MCF 10A (cell line): ENCODE measurements around the gene LCT. TPM values are rescaled to one million over a fixed set of nuclear protein-coding genes. Genes with fewer than 3 reads are reported as not detected.

Experiments
- BruUV-seq: library from RNA; stranded (reverse); fragments of 400-500 nt; replicated peaks from 2 replicates; lab custom pipeline; 2021; lab: Mats Ljungman, UMichigan
- CTCF ChIA-PET: fragments of 300-600 bp; sonication (Branson Sonifier 250); formaldehyde crosslinking; extraction: SDS; loops from one replicate; lab custom pipeline; 2021; ENCODE audit warnings: antibody characterized with exemption, inconsistent platforms; lab: Yijun Ruan, JAX
- POLR2A ChIA-PET: fragments of 300-600, 350-650 bp; sonication (Branson Sonifier 250); formaldehyde crosslinking; extraction: SDS; loops from one replicate; lab custom pipeline; 2020; ENCODE audit warnings: antibody characterized with exemption, inconsistent platforms; lab: Yijun Ruan, JAX
- DNase-seq: peaks from one replicate; pipeline ENCODE4 v3.0.0-alpha.2; 2018; ENCODE audit not compliant: unreplicated experiment
- H3K27ac Mint-ChIP-seq: one replicate; pipeline ENCODE4 v1.8.0; 2022; ENCODE audit warnings: mild to moderate bottlenecking, low read depth, mixed read lengths; ENCODE audit not compliant: unreplicated experiment
- H3K27me3 Mint-ChIP-seq: one replicate; pipeline ENCODE4 v1.8.0; 2022; ENCODE audit warnings: mixed read lengths; ENCODE audit not compliant: insufficient read depth, unreplicated experiment
- H3K36me3 Mint-ChIP-seq: one replicate; pipeline ENCODE4 v1.8.0; 2022; ENCODE audit warnings: mild to moderate bottlenecking, moderate library complexity, mixed read lengths; ENCODE audit not compliant: insufficient read depth, unreplicated experiment
- H3K4me1 Mint-ChIP-seq: one replicate; pipeline ENCODE4 v1.8.0; 2022; ENCODE audit warnings: mixed read lengths; ENCODE audit not compliant: insufficient read depth, unreplicated experiment
- H3K4me3 Mint-ChIP-seq: one replicate; pipeline ENCODE4 v1.8.0; 2022; ENCODE audit warnings: mild to moderate bottlenecking, moderate library complexity, mixed read lengths; ENCODE audit not compliant: unreplicated experiment
- H3K9me3 Mint-ChIP-seq: one replicate; pipeline ENCODE4 v1.8.0; 2022; ENCODE audit warnings: mixed read lengths; ENCODE audit not compliant: unreplicated experiment
- CTCF ChIP-seq: fragments of 200-600 bp; IDR thresholded peaks from one replicate; pipeline ENCODE4 v1.8.0; 2022; ENCODE audit warnings: antibody characterized with exemption, mild to moderate bottlenecking; ENCODE audit not compliant: unreplicated experiment
- intact Hi-C: fragments of 100-400 bp; cut with micrococcal nuclease; formaldehyde crosslinking; loops from 2 replicates; pipeline ENCODE4 v1.14.1; 2022
- total RNA-seq: library from RNA; stranded (reverse); gene quantifications from 2 replicates; pipeline ENCODE4 v1.2.3, GENCODE V29; 2022

LCT gene
- total RNA-seq, 1 experiment from 2014 or later = not detected

- H3K27me3 Mint-ChIP-seq = no peaks in the 10 kb centered on the region
- intact Hi-C loops = no loop called here
- DNase-seq = no peak
- no peak for TF ChIP-seq CTCF
- ChIA-PET CTCF (no interaction called here), POLR2A (no interaction called here)
- no peak overlapping the region for H3K4me3 Mint-ChIP-seq
- H3K9me3 Mint-ChIP-seq = no peaks in the 10 kb centered on the region
- no peak overlapping the region for H3K27ac Mint-ChIP-seq
- BruUV-seq = no TSS peak
- H3K36me3 Mint-ChIP-seq = peaks cover 60% of the 10 kb centered on the region
- H3K4me1 Mint-ChIP-seq = no peaks in the 10 kb centered on the region
Measured at GRCh38 chr2:135851858-135852257, 14.9 kb upstream of the LCT start.

GRCh38 chr2:135850892-135851668, 14.1 kb upstream of the LCT start:
- CTCF ChIA-PET = interaction anchor here (0.6 kb wide), 1 partner anchor 72 kb away, joined by 3 read pairs; no protein-coding TSS in a partner anchor

GRCh38 chr2:135849087-135849486, 12.1 kb upstream of the LCT start:
- no peaks in the 10 kb centered on the region for H3K27me3 Mint-ChIP-seq
- BruUV-seq = no TSS peak
- no peak overlapping the region for H3K27ac Mint-ChIP-seq
- CTCF ChIA-PET = interaction anchor here (0.8 to 1.0 kb wide), 2 partner anchors 8 to 845 kb away, joined by 3 read pairs; no protein-coding TSS in a partner anchor
- intact Hi-C loops = no loop called here
- TF ChIP-seq CTCF = no peak
- no peak overlapping the region for H3K4me3 Mint-ChIP-seq
- peaks cover 71% of the 10 kb centered on the region for H3K36me3 Mint-ChIP-seq
- DNase-seq = no peak
- no peaks in the 10 kb centered on the region for H3K9me3 Mint-ChIP-seq
- H3K4me1 Mint-ChIP-seq = no peaks in the 10 kb centered on the region
- POLR2A ChIA-PET = interaction anchor here (1.1 kb wide), 1 partner anchor 26 kb away, joined by 3 read pairs; no protein-coding TSS in a partner anchor

More at GRCh38 chr2:135850892-135851668, 14.1 kb upstream of the LCT start:
- Mint-ChIP-seq H3K27ac (no peak overlapping the region), H3K4me3 (no peak overlapping the region), H3K36me3 (peaks cover 60% of the 10 kb centered on the region), H3K4me1 (no peaks in the 10 kb centered on the region), H3K9me3 (no peaks in the 10 kb centered on the region), H3K27me3 (no peaks in the 10 kb centered on the region)
- BruUV-seq = no TSS peak
- DNase-seq = no peak
- POLR2A ChIA-PET = no interaction called here
- intact Hi-C loops = no loop called here
- no peak for TF ChIP-seq CTCF

- Mint-ChIP-seq H3K4me1 (no peaks in the 10 kb centered on the region), H3K36me3 (peaks cover 61% of the 10 kb centered on the region), H3K27ac (no peak overlapping the region), H3K27me3 (no peaks in the 10 kb centered on the region), H3K4me3 (no peak overlapping the region), H3K9me3 (no peaks in the 10 kb centered on the region)
- no TSS peak for BruUV-seq
- ChIA-PET POLR2A (no interaction called here), CTCF (interaction anchor here (0.6 to 1.2 kb wide), 3 partner anchors 13 to 842 kb away, joined by 3 to 4 read pairs (median 4); no protein-coding TSS in a partner anchor)
- intact Hi-C loops = no loop called here
- no peak for DNase-seq
- TF ChIP-seq CTCF = no peak
Measured at GRCh38 chr2:135845997-135846396, 9.0 kb upstream of the LCT start.
